ACC112 (cell line): ENCODE results near the gene PHACTR2.

Experiments
- H2AFZ ChIP-seq: fragments of 200-600 bp; sonication (generic); one replicate; pipeline ENCODE4 v1.6.0; 2017; ENCODE audit warnings: antibody characterized with exemption, low read length; ENCODE audit not compliant: unreplicated experiment
- H3K27ac ChIP-seq: fragments of 200-600 bp; sonication (generic); 2 replicates; pipeline ENCODE4 v1.5.1; 2014; ENCODE audit warnings: low read depth, mild to moderate bottlenecking, antibody characterized with exemption, low read length, moderate library complexity
- H3K27me3 ChIP-seq: fragments of 200-600 bp; sonication (generic); 2 replicates; pipeline ENCODE4 v1.6.1; 2014; ENCODE audit warnings: mild to moderate bottlenecking, antibody characterized with exemption, low read length, moderate library complexity, mixed read lengths; ENCODE audit not compliant: insufficient read depth
- H3K36me3 ChIP-seq: fragments of 200-600 bp; sonication (generic); 2 replicates; pipeline ENCODE4 v1.6.1; 2016; ENCODE audit warnings: mild to moderate bottlenecking, antibody characterized with exemption, low read length, moderate library complexity, mixed read lengths; ENCODE audit not compliant: insufficient read depth
- H3K4me1 ChIP-seq: fragments of 200-600 bp; sonication (generic); one replicate; pipeline ENCODE4 v1.6.1; 2016; ENCODE audit warnings: low read length, mixed read lengths; ENCODE audit not compliant: insufficient read depth, unreplicated experiment, control insufficient read depth
- H3K4me3 ChIP-seq: fragments of 200-600 bp; sonication (generic); 2 replicates; pipeline ENCODE4 v1.5.1; 2014; ENCODE audit warnings: mild to moderate bottlenecking, low read depth, low read length
- H3K79me2 ChIP-seq: fragments of 200-600 bp; sonication (generic); one replicate; pipeline ENCODE4 v1.6.0; 2016; ENCODE audit warnings: low read length; ENCODE audit not compliant: control insufficient read depth, unreplicated experiment, insufficient read depth

The PHACTR2 gene

GRCh38 chr6:143741480-143741879 lies 63.7 kb downstream of the PHACTR2 start:
- Histone ChIP-seq H3K4me1 (no peaks in the 10 kb centered on the region), H3K79me2 (no peaks in the 10 kb centered on the region), H3K27ac (no peak overlapping the region), H3K27me3 (no peaks in the 10 kb centered on the region), H3K36me3 (no peaks in the 10 kb centered on the region), H3K4me3 (no peak overlapping the region), H2AFZ (no peak overlapping the region)

GRCh38 chr6:143742070-143742954 lies 64.5 kb downstream of the PHACTR2 start:
- no peak overlapping the region for H3K27ac ChIP-seq
- no peak overlapping the region for H2AFZ ChIP-seq
- H3K36me3 ChIP-seq: no peaks in the 10 kb centered on the region
- no peaks in the 10 kb centered on the region for H3K4me1 ChIP-seq
- H3K27me3 ChIP-seq: no peaks in the 10 kb centered on the region
- H3K79me2 ChIP-seq: no peaks in the 10 kb centered on the region
- no peak overlapping the region for H3K4me3 ChIP-seq

GRCh38 chr6:143742955-143743255 lies 65.1 kb downstream of the PHACTR2 start:
- Histone ChIP-seq H3K4me1 (no peaks in the 10 kb centered on the region), H3K27me3 (no peaks in the 10 kb centered on the region), H3K79me2 (no peaks in the 10 kb centered on the region), H3K27ac (no peak overlapping the region), H3K4me3 (no peak overlapping the region), H2AFZ (no peak overlapping the region), H3K36me3 (no peaks in the 10 kb centered on the region)

GRCh38 chr6:143743301-143744166 lies 65.8 kb downstream of the PHACTR2 start:
- H3K36me3 ChIP-seq: no peaks in the 10 kb centered on the region
- H3K27me3 ChIP-seq: no peaks in the 10 kb centered on the region
- H2AFZ ChIP-seq: no peak overlapping the region
- no peaks in the 10 kb centered on the region for H3K79me2 ChIP-seq
- H3K4me3 ChIP-seq: no peak overlapping the region
- H3K4me1 ChIP-seq: no peaks in the 10 kb centered on the region
- H3K27ac ChIP-seq: no peak overlapping the region

DNA sequence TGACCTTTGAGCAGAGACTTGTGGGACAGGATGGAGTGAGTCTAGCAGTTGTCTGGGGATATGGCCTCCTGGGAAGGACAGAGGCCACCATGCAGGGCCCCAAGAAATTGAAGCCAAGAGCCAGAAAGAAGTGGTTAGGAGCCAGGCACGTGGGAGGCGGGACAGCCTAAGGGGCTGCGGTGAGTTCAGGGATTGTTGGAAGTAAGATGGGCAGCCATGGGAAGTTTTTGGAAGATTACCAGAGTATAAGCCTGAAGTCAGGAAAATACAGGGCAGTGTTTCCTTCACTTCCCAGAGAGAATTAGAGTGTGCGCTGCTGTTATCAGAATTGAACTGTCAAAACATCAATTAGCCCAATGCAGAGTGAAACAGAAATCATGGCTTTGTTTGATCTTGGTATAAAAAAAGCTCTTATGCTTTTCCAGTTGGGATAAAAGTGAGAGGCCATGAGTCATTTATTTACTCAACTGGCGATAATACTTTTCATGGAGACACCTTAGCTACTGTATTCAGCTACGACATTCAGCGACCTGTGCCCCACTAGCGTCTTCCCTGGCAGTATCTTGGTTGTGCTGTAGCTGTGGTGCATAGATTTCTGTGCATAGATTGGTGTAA lies 66.9 kb downstream of the PHACTR2 start:
- Histone ChIP-seq H3K79me2 (no peaks in the 10 kb centered on the region), H3K36me3 (no peaks in the 10 kb centered on the region), H3K4me3 (no peak overlapping the region), H2AFZ (no peak overlapping the region), H3K4me1 (no peaks in the 10 kb centered on the region), H3K27ac (no peak overlapping the region), H3K27me3 (no peaks in the 10 kb centered on the region)

DNA sequence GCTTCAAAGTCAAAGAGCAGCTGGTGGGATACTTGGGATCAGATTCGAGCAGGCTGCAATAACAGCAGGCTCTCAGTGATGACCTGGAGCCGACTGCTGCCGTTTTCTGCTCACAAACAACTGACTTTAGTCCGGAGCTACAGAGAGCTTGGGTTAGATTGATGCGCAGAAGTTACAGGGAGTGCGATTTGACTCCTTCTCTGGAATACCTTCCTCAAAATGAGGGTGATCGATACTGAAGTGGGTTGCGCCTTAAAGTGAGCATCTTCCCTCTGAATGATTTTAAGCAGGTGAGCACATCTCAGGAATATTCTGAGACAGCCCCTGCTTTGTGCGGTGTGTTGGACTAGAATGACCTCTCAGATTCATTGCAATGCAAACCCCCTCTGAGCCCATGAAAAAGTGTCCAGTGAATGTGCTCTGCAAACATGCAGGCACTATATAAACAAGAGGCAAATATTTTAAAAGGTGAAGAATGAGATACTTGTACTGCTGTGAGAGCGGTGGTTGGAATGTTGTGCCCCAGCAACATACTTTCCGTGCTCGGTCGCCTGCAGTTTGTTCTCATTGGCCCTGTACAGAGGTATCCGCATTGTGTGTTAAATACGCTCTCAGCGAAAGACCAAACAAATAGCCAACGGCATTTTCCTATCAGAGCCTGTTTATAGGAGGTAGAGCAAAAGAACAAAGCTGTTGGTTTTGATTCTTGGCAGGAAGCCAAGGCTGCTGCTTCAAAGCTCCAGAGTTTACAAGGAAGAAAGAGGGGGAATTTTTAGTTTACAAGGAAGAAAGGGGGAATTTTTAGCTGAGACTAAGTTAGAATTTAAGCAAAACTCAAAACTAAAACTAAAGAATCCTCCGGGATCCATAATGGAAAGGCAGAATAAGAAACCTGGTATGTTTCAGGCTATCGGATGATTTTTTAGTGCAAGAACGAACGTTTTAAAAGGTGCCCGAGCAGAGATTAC lies 67.7 kb downstream of the PHACTR2 start:
- no peak overlapping the region for H3K4me3 ChIP-seq
- H2AFZ ChIP-seq: no peak overlapping the region
- H3K4me1 ChIP-seq: no peaks in the 10 kb centered on the region

DNA sequence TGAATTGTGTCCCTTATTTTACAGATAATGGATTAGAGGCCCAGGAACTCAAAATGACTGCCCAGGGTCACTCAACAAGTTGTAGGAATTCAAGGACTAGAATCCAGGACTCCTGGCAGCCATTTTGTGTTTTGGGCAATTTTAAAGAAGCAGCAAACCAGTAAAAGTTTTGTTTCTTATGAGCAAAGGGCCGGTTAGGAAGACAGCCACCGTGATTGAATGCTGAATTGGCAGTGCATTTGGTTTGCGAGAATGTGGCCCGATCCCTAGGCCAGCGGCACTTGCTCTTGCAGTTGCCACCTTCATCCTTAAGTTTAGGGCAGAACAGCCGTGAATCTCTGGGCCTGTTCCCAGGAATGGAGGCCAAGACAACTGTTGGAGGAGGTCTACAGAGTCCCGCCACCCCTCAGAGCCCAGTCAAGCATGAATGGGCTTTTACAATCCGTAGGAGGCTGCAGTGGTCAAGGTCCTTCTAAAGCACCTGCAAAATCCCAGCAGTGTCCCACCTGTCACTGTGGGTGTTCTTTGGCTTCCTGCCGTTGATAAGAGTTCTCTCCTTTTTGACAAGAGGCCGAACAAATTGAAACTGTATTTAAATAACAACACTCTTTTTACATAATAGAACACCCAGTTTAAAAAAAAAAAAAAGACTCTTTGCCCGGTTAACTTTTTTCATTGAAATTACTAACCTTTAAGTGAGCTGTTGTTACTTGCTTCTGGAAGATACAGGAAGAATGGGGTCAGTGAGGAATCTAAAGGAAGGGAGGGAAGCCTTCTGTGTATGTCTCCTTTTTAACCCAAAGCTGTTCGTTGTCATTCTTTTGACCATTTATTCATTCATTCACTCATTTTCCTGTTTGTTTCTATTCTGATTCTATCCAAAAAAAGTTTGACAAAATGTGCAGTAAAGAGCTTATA lies 68.7 kb downstream of the PHACTR2 start:
- Histone ChIP-seq H3K4me1 (no peaks in the 10 kb centered on the region), H3K27ac (no peak overlapping the region), H3K27me3 (no peaks in the 10 kb centered on the region), H2AFZ (no peak overlapping the region), H3K36me3 (no peaks in the 10 kb centered on the region), H3K79me2 (no peaks in the 10 kb centered on the region), H3K4me3 (no peak overlapping the region)

More for the DNA sequence above, 67.7 kb downstream of the PHACTR2 start:
- Histone ChIP-seq H3K27ac (no peak overlapping the region), H3K79me2 (no peaks in the 10 kb centered on the region), H3K36me3 (no peaks in the 10 kb centered on the region), H3K27me3 (no peaks in the 10 kb centered on the region)

DNA sequence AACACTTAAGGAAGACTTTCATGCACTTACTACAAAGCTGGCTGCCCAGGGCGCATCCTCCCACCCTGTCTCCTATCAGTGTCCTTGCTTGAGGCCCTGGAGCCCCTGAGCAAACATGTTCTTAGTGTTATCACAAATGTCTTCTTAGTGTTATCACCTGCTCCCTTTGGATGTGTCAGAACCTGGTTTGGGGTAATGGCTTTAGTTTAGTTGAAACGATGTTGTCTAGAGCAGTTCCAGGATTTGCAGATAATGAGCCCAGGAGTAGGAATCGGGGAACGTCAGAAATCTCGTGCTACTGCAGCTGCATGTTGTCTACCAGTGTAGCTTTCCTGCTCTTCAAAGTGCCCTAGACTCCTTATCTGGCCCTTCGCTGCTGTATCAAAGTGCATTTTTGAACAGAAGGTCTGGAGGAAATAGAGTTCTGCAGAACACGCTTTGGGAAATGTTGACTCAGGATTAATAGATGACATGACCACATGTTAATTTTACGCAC lies 69.6 kb downstream of the PHACTR2 start:
- Histone ChIP-seq H3K4me1 (no peaks in the 10 kb centered on the region), H3K4me3 (no peak overlapping the region), H3K79me2 (no peaks in the 10 kb centered on the region), H3K27ac (no peak overlapping the region), H3K27me3 (no peaks in the 10 kb centered on the region), H3K36me3 (no peaks in the 10 kb centered on the region), H2AFZ (no peak overlapping the region)

DNA sequence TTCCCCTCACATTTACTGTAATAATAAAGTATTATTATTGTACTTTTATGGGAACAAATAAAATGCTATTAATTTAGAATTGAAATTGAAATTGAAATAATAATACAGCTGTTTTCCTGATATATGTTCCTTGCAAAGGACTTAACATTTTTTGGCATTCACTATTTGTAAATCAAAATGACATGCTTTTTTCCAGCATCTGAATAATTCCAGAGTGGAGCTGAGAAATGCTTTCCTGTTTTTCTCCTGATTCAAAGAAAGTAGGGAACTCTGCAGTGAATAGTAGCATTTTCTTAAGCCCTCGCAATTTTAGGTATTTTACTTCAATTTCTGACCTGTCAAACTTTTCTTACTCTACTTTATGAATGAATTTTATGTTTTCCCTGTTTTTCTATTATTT lies 72.1 kb downstream of the PHACTR2 start:
- Histone ChIP-seq H3K4me3 (no peak overlapping the region), H3K4me1 (peaks cover 2% of the 10 kb centered on the region), H3K27ac (no peak overlapping the region), H3K36me3 (no peaks in the 10 kb centered on the region), H2AFZ (no peak overlapping the region), H3K27me3 (no peaks in the 10 kb centered on the region), H3K79me2 (no peaks in the 10 kb centered on the region)
